Endodermal cell (in vitro differentiated cells): Measurements from ENCODE around the gene LRP5. TPM values are rescaled to one million over a fixed set of nuclear protein-coding genes. Genes with fewer than 3 reads are reported as not detected.

Source experiments
- DNase-seq: peaks from one replicate; pipeline ENCODE4 v3.0.0-alpha.2; 2017
- H3K27ac ChIP-seq: 2 replicates; pipeline ENCODE4 v1.5.1; 2013; ENCODE audit warnings: mild to moderate bottlenecking, low read depth, low read length, moderate library complexity
- H3K27me3 ChIP-seq: 2 replicates; pipeline ENCODE4 v1.6.1; 2013; ENCODE audit warnings: mild to moderate bottlenecking, low read length, moderate library complexity; ENCODE audit not compliant: insufficient read depth, control insufficient read depth, poor library complexity, severe bottlenecking
- H3K36me3 ChIP-seq: 2 replicates; pipeline ENCODE4 v1.7.0; 2013; ENCODE audit warnings: mild to moderate bottlenecking, low read length, moderate library complexity; ENCODE audit not compliant: control insufficient read depth, insufficient read depth
- H3K4me1 ChIP-seq: one replicate; pipeline ENCODE4 v1.7.0; 2013; ENCODE audit warnings: low read length; ENCODE audit not compliant: control insufficient read depth, insufficient read depth
- H3K4me3 ChIP-seq: 2 replicates; pipeline ENCODE4 v1.5.1; 2013; ENCODE audit warnings: mild to moderate bottlenecking, low read length, moderate library complexity
- H3K9ac ChIP-seq: 2 replicates; pipeline ENCODE4 v1.6.1; 2013; ENCODE audit warnings: mild to moderate bottlenecking, low read length, moderate library complexity; ENCODE audit not compliant: poor library complexity, severe bottlenecking; ENCODE audit errors: extremely low read depth
- H3K9me3 ChIP-seq: 2 replicates; pipeline ENCODE4 v1.6.1; 2013; ENCODE audit warnings: mild to moderate bottlenecking, low read length, moderate library complexity; ENCODE audit not compliant: control insufficient read depth
- H3K27ac Mint-ChIP-seq: 2 replicates; pipeline ENCODE4 v1.8.0; 2020; ENCODE audit warnings: mixed read lengths
- H3K27me3 Mint-ChIP-seq: 2 replicates; pipeline ENCODE4 v1.8.0; 2021; ENCODE audit warnings: mild to moderate bottlenecking, mixed read lengths; ENCODE audit not compliant: insufficient read depth
- H3K36me3 Mint-ChIP-seq: 2 replicates; pipeline ENCODE4 v1.8.0; 2020; ENCODE audit warnings: low read depth, mixed read lengths
- H3K4me1 Mint-ChIP-seq: 2 replicates; pipeline ENCODE4 v1.8.0; 2020; ENCODE audit warnings: mixed read lengths
- H3K4me3 Mint-ChIP-seq: 2 replicates; pipeline ENCODE4 v1.8.0; 2020; ENCODE audit warnings: mild to moderate bottlenecking, moderate library complexity, mixed read lengths
- H3K9me3 Mint-ChIP-seq: 2 replicates; pipeline ENCODE4 v1.8.0; 2020; ENCODE audit warnings: mild to moderate bottlenecking, mixed read lengths
- WGBS, 2 experiments: methylation state at CpG; one replicate each; pipeline versions ENCODE4 v1.1.5 to v1.1.7; 2013; ENCODE audit warnings: missing lambda C conversion rate in 2 of 2, mixed read lengths in 1 of 2; ENCODE audit not compliant: insufficient coverage in 1 of 2, insufficient read length in 1 of 2; 5-methylcytosine and 5-hydroxymethylcytosine counted together
- total RNA-seq, 2 donors: library from RNA; stranded (reverse); fragmentation: NEBNext Ultra II Directional in 1 of 2; extraction: Animal tissue kit (Norgen Biotek cat#: 25700) in 1 of 2; gene quantifications; 2 replicates in 1 of 2; 3 replicates in 1 of 2; pipeline ENCODE4 v1.2.1, GENCODE V29; 2021
- TF ChIP-seq, protein P1 (sequence below): fragments of 200-600 bp; sonication (generic); conservative IDR thresholded peaks from 2 replicates; pipeline ENCODE4 v1.5.0; 2021; ENCODE audit warnings: antibody characterized with exemption, mild to moderate bottlenecking

Gene LRP5
- total RNA-seq, 2 donors from 2014 or later: 58.2 to 64.1 TPM

GRCh38 chr11:68317147-68317785 lies 4.9 kb downstream of the LRP5 start:
- peaks cover 25% of the 10 kb centered on the region for H3K4me1 Mint-ChIP-seq
- peak; percentile 61 for DNase-seq
- H3K36me3 ChIP-seq: no peaks in the 10 kb centered on the region
- H3K27me3 Mint-ChIP-seq: no peaks in the 10 kb centered on the region
- H3K9me3 ChIP-seq: no peaks in the 10 kb centered on the region
- peaks cover 10% of the 10 kb centered on the region for H3K9me3 Mint-ChIP-seq
- no peak overlapping the region for H3K27ac ChIP-seq
- H3K36me3 Mint-ChIP-seq: peaks cover 17% of the 10 kb centered on the region
- H3K4me3 Mint-ChIP-seq: no peak overlapping the region
- no peak overlapping the region for H3K9ac ChIP-seq
- TF ChIP-seq, protein P1, sequence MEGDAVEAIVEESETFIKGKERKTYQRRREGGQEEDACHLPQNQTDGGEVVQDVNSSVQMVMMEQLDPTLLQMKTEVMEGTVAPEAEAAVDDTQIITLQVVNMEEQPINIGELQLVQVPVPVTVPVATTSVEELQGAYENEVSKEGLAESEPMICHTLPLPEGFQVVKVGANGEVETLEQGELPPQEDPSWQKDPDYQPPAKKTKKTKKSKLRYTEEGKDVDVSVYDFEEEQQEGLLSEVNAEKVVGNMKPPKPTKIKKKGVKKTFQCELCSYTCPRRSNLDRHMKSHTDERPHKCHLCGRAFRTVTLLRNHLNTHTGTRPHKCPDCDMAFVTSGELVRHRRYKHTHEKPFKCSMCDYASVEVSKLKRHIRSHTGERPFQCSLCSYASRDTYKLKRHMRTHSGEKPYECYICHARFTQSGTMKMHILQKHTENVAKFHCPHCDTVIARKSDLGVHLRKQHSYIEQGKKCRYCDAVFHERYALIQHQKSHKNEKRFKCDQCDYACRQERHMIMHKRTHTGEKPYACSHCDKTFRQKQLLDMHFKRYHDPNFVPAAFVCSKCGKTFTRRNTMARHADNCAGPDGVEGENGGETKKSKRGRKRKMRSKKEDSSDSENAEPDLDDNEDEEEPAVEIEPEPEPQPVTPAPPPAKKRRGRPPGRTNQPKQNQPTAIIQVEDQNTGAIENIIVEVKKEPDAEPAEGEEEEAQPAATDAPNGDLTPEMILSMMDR: no peak
- WGBS, 2 experiments: 83 to 92% methylated on average over 6 to 15 of the region's 15 CpGs
- H3K4me3 ChIP-seq: no peak overlapping the region
- H3K27ac Mint-ChIP-seq: no peak overlapping the region
- H3K4me1 ChIP-seq: no peaks in the 10 kb centered on the region
- no peaks in the 10 kb centered on the region for H3K27me3 ChIP-seq

- H3K4me3 Mint-ChIP-seq: no peak overlapping the region
- WGBS, 2 experiments: 92 to 95% methylated on average over 14 to 16 of the region's 16 CpGs
- Histone ChIP-seq H3K9me3 (no peaks in the 10 kb centered on the region), H3K27ac (no peak overlapping the region), H3K4me3 (no peak overlapping the region), H3K27me3 (no peaks in the 10 kb centered on the region), H3K36me3 (no peaks in the 10 kb centered on the region), H3K4me1 (no peaks in the 10 kb centered on the region), H3K9ac (no peak overlapping the region)
- H3K27me3 Mint-ChIP-seq: no peaks in the 10 kb centered on the region
- peaks cover 8% of the 10 kb centered on the region for H3K4me1 Mint-ChIP-seq
- no peak for DNase-seq
- peaks cover 10% of the 10 kb centered on the region for H3K9me3 Mint-ChIP-seq
- TF ChIP-seq, protein P1: no peak
- H3K27ac Mint-ChIP-seq: no peak overlapping the region
- peaks cover 17% of the 10 kb centered on the region for H3K36me3 Mint-ChIP-seq
These were observed 9.1 kb downstream of the LRP5 start for GRCh38 chr11:68321293-68322051.

- no peak for DNase-seq
- H3K4me1 Mint-ChIP-seq: peaks cover 6% of the 10 kb centered on the region
- H3K9ac ChIP-seq: no peak overlapping the region
These were observed 9.7 kb downstream of the LRP5 start for GRCh38 chr11:68322052-68322430.

More at GRCh38 chr11:68322052-68322430, 9.7 kb downstream of the LRP5 start:
- H3K4me3 Mint-ChIP-seq: no peak overlapping the region
- H3K9me3 ChIP-seq: no peaks in the 10 kb centered on the region
- 92% methylated on average over 8 to 9 of the region's 9 CpGs for WGBS, 2 experiments
- peaks cover 15% of the 10 kb centered on the region for H3K36me3 Mint-ChIP-seq
- peaks cover 10% of the 10 kb centered on the region for H3K9me3 Mint-ChIP-seq
- peaks cover 3% of the 10 kb centered on the region for H3K4me1 ChIP-seq
- TF ChIP-seq, protein P1: no peak
- H3K36me3 ChIP-seq: no peaks in the 10 kb centered on the region
- H3K27ac Mint-ChIP-seq: no peak overlapping the region
- H3K4me3 ChIP-seq: no peak overlapping the region
- no peak overlapping the region for H3K27ac ChIP-seq
- H3K27me3 Mint-ChIP-seq: no peaks in the 10 kb centered on the region
- H3K27me3 ChIP-seq: no peaks in the 10 kb centered on the region
